ENCODE measurements around the gene CTF1.

Gene CTF1

DNA sequence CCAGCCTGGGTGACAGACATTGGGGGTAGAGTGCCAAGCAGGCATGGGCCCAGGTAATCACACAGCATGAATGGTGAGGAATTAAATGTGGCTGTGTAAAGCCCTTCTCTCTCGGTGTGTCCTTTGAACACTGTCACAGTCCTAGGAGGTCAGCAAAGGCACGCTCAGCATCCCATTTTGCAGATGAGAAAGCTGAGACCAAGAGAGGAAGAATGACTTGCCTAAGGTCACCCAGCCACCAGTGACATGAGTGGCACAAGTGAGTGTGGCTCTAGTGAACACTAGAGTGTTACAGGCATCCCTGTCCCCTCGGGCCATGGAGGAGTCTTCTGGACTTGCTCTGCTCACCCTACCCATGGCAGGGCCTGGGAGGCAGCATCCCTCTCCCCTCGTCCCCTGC, 10.7 kb downstream of the CTF1 start:
- DNase-seq (ENCODE audit: low spot score) = no peak

DNA sequence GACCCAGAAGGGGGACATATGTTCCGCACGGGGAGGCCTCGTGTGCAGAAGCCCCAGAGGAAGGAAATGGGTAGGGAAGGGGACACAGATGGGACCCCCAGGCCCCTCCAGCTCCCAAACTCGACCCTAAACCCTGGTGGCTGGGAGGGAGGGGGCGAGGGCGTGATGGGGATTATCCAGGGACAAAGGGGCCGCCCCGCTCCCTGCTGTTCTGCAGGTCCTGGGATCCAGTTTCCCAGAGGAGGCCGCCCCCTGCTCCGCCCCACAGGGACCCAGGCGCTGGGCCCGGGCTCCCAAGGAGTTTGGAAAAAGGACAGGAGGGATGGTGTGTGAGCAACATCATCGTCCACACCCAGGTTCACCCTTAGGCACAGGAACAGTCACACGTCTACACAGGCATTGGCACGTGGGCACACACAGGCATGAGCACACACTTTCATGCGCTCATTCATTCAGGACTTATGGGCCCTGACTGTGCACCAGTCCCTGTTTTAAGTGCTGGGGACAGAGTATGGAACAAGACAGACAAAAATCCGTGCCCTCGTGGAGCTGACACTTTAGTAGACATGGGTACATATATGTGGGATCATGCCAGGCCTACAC, 14.1 kb downstream of the CTF1 start:
- DNase-seq (ENCODE audit: low spot score) = no peak

GRCh38 chr16:30912794-30913412, 16.5 kb downstream of the CTF1 start:
- DNase-seq (ENCODE audit: low spot score) = no peak

DNA sequence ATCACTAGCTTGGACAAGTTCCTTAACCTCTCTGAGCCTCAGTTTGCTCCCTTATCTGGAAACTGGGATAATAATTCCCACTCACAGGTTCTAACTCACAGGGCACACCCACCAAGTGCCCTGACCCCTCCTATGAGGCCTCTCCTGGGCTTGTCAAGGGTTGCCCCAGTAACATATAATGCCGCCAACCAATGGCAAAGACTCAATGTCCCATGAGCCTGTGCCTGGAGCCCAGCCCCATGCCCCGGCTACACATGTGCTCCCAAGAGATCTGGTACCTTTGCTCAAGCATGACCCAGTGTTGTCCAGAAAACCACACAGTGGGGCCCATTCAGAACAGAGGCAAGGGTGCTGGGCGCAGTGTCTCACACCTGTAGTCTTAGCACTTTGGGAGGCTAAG, 18.4 kb downstream of the CTF1 start:
- DNase-seq (ENCODE audit: low spot score) = no peak

- no peak for DNase-seq (ENCODE audit: low spot score)
Observed at GRCh38 chr16:30918614-30919013, 22.2 kb downstream of the CTF1 start.

GRCh38 chr16:30920891-30921290, 24.5 kb downstream of the CTF1 start:
- DNase-seq (ENCODE audit: low spot score) = no peak

DNA sequence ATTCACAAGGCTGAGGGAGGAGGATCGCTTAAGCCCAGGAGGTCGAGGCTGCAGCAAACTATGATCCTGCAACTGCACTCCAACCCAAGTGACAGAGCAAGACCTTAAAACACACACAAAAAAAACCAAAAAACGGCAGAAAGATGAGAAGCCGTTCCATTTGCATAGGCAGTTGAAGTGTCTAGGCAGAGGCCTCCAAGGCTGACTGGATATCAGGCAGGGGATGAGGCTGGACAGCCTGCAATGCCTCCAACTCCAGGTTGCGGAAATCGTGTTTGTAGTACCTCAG, 25.0 kb downstream of the CTF1 start:
- DNase-seq (ENCODE audit: low spot score) = no peak

DNA sequence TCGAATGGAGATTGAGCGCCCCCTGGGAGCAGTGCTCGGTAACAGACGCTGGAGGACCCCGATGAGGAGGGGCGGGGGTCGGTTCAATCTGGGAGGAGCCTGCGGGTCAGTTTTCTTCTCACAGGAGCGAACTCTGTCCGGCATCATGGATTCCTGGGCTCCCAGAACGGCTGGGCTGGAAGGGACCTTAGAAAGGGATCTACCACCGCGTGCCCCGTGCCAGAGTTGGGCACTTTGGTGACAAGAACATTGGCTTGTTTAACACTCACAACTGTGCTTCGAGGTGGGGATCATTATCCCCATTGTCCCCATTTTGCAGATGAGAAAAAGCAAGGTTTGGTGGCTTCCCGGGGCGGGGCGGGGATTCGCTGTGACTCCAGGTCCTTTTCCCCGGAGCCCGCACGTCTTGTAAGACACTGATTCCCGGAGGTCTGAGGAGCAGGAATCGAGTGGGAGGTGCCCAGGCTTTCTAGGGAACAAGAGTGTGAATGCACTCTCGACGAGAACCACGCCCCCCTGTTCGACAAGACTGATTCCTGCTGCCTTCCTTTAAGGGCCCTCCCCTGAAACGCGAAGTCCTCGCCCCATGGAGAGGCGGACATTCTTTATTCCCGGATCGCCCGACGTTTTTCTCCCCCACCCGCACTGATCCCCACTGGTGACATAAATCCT, 25.5 kb downstream of the CTF1 start:
- peak; percentile 71 for DNase-seq (ENCODE audit: low spot score)

DNA sequence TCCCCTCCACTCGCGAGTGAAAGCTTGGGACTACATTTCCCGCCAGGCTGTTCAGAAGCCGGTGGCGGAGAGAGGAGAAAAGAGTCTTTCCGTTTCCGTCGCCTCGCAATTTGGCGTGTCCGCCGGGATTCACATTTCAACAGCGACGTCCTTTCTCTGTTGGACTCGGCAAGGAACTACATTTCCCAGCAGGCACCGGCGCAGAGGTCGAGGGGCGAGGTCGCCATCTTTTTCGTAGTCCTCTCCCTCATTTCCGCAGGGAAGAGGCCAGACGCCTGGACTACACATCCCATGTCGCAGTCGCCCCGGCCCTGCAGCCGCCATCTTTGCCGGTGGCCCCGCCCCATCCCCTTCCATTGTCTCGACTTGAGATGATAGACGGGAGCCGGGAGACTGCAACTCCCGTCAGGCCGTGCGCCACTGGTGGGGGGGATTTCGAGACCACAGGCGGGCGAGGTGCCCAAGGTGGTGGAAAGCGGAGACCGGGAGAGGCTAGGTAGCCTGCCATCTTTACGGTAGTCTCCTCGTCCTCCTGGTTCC, 26.1 kb downstream of the CTF1 start:
- DNase-seq (ENCODE audit: low spot score) = peak; percentile 98

DNA sequence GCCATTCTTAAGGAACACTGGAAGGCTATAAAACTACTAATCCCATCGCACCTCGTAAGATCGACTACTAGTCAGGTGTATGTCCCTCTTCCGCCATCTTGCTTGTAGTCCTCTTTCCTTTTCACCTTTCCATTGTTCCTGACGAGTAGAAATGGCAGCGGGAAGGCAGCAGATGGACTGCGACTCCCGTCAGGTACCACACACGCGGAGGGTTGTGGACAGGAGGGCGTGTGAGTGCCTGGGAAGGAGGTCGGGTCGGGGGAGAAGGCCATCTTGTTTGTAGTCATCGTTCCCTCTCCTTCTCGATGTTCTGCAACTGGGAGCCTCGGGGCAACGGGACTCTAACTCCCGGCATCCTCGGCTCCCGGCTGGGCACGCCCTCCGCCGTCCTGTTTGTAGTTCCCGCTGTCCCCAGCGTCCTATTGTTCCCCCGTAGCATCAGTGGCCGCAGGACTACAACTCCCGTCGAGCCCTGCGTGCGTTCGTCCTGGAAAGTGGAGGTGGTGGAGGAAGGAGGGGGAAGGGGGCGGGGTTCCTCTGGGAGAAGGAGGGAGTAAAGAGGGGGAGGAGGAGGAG, 26.6 kb downstream of the CTF1 start:
- DNase-seq (ENCODE audit: low spot score) = peak; percentile 97

GRCh38 chr16:30923554-30924075, 27.2 kb downstream of the CTF1 start, which contains the start of gene FBXL19:
TSS of gene FBXL19 (plus strand) at chr16:30923572. CDS start at chr16:30925755, 2,183 bp downstream.
- DNase-seq (ENCODE audit: low spot score) = no peak

DNA sequence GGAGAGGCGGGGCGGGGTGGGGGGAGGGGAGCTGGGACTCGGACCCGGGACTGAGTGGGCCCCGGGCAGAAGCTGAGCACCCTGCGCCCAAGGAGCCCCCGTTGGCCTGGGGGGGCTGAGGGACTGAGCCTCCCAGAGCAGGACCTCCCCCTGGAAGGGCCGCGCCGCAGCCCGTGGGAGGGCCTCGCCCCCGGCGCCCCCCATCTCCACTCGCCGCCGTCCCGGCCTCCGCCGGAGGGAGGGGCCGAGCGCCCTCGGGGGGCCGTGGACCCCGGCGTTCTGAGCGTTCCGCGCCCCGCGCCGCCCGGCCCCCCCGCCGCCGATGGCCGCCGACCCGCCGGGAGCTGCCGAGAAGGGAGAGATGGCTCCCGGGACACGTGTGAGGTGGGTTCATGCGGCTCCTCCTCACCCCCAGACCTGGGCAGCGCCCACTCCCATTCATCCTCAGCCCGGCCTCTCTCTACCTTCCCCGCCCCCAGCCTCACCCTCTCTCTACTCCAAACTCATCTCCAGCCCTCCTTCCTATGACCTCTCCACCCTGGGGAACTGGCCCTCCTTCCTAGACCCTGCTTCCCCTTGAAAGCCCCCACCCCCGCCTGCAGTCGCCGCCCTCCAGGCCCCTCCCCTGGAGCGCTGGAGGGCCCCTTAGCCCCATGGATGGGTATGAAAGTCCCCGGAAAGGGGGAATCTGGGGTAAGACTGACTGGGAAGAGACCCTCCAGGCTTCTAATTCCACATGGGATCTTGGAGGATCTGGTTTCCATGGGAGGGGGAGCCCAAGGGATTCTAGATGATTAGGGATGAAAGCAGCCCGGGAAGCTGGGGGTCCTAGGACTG, 27.9 kb downstream of the CTF1 start:
- no peak for DNase-seq (ENCODE audit: low spot score)

GRCh38 chr16:30924913-30925631, 28.7 kb downstream of the CTF1 start:
- no peak for DNase-seq (ENCODE audit: low spot score)

DNA sequence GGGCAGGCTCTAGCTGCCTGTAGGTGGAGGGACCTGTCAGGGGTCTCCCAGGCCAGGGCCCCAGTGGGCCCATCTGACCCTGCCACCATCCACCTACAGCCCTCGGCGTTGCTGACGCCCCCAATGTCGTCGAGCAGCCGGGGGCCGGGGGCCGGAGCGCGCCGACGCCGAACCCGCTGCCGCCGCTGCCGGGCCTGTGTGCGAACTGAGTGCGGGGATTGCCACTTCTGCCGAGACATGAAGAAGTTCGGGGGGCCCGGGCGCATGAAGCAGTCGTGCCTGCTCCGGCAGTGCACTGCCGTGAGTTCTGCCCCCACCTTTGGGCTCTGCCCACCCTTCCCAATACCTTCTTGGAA, 29.2 kb downstream of the CTF1 start:
- no peak for DNase-seq (ENCODE audit: low spot score)

- no peak for DNase-seq (ENCODE audit: low spot score)
Observed at GRCh38 chr16:30925995-30926811, 29.8 kb downstream of the CTF1 start.

DNA sequence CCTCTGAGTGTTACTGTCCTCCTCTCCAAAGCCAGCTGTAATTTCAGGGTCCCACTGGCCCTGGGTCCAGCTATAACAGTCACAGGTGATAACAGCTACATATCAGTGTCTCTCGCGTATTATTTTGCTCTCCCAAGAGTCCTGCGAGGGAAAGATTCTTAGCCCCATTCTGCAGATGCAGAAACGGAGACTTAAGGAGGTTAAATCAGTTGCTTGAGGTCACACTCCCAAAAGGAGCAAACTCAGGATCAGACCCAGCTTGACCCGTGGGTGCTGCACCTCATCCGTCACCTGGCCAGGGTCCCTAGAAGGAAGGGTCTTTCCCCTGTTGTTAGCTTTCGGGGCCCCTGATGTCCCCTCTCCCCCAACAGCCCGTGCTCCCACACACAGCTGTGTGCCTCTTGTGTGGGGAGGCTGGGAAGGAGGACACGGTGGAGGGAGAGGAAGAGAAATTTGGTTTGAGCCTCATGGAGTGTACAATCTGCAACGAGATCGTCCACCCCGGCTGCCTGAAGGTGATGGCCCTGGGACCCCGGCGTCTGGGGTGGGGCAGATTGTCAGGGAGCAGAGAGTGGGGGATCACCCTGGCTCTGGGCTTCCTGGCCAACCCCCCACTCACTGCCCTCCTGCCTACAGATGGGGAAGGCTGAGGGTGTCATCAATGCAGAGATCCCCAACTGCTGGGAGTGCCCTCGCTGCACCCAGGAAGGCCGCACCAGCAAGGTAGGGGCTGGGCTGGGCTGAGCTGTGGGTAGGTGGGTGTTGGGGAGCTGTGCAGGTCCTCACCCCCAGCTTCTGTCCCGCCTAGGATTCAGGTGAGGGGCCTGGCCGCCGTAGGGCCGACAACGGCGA, 30.7 kb downstream of the CTF1 start:
- DNase-seq (ENCODE audit: low spot score) = no peak

- no peak for DNase-seq (ENCODE audit: low spot score)
Observed at GRCh38 chr16:30927789-30928378, 31.5 kb downstream of the CTF1 start.

- DNase-seq (ENCODE audit: low spot score) = no peak
Observed at GRCh38 chr16:30928390-30928789, 32.0 kb downstream of the CTF1 start.

- DNase-seq (ENCODE audit: low spot score) = no peak
Observed at GRCh38 chr16:30929167-30929566, 32.8 kb downstream of the CTF1 start.

Measured in hematopoietic multipotent progenitor cell treated with erythropoietin and hydrocortisone succinate and interleukin-3 and kit ligand, for 17 days (in vitro differentiated cells).